CD4-positive, alpha-beta T cell treated with Interleukin-4 for 1 hour (primary cell): Measurements from ENCODE around the gene TBC1D8.
A peak's percentile ranks its signal among the peaks of the same experiment; 100 is the strongest.

Experiments used
- DNase-seq, 2 donors: peaks; one replicate each; pipeline ENCODE4 v3.0.0-alpha.2; 2020 to 2022

TBC1D8 gene

DNA sequence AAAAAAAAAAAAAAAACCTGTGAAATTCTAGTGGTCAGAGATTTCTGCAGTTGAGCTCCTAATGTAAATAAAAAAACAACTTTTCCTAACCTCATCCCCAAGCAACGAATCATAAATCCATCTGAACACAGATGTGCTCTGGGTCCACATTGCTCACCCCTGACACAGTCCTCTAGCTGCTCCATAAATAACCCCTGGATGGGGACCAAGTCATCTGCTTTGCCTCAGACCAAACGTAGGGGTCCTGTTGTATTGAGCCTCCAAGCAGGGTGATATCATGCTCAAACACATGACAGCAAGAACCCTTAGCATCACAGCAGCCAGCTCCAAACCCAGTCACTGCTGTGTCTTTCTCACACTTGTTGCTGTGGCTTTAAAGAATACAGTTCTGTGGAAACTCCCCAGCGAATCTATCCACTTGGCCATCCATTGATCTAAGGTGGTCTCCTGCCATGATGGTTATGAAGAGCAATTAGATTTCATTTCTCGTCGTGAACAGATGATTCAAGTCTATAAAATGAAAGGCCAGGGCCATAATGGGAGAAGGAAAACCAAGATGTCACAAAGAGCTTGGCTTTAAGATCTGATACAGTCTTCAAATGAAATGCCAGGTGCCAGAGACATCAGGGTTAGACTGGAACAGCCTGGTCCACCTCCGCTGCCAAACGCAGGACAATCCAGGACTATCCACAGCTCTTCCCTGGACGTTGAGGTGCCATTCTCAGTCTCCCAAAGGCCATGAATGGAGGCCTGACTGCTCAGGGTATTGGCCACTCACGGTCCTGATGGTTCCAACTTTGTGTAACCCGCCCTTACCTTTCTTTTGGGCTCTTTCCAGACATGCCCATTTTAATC, 39.0 kb downstream of the TBC1D8 start:
- no peak for DNase-seq

DNA sequence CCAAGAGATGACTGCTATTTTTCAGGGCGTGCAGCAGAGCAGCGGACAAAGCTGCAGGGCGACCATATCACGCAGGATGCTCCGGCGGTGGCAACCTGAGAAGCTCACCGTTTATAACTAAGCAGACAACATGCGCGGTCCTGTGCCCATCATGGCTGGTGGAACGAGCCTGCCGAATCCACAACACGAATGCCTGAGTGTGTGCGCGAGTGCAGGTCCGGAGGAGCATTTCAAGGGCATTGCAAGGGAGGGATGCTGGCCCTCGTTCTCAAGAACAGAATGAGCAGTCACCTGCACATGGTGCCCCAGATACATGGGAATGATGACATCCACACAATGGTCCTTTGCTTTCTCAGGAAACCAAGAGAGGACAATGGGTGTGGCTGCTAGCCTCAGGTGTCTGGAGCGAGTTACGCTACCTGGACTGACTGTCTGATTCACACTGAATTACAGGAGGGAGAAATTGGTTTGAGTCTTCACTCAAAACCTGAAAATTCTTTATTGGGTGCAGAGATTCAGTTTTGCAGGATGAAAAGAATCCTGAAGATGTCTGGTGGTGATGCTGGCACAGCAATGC, 39.8 kb downstream of the TBC1D8 start:
- DNase-seq = no peak

GRCh38 chr2:101109451-101110118, 41.6 kb downstream of the TBC1D8 start:
- DNase-seq = no peak

- no peak for DNase-seq
Measured at GRCh38 chr2:101108357-101108756, 42.8 kb downstream of the TBC1D8 start.

GRCh38 chr2:101107241-101107640, 43.9 kb downstream of the TBC1D8 start:
- no peak for DNase-seq

DNA sequence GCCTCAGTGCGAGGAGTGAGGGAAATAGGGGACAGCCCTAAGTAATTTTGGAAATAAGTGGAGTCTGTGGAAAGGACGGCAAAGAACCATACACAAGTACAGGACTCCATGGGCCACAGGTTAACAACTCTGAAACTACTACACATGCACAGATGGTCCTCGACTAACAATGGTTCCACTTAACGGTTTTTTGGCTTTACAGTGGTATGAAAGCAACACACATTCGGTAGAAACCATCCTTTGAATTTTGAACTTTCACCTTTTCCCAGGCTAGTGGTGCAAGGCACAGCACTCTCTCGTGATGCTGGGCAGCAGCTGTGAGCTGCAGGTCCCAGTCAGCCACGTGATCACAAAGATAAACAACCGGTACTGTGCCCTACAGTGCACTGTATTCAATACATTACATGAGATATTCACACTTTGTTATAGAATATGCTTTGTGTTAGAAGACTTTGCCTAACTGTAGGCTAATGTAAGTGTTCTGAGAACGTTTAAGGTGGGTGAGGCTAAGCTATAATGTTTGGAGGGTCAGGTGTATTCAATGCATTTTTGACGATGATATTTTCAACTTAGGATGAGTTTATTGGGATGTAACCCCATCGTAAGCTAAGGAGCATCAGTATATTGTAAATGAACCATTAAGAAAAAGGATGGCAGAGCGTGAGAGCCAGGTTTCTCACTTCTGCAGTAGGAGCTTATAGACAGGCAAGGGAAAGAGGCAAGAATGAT, 44.6 kb downstream of the TBC1D8 start:
- DNase-seq = no peak

- no peak for DNase-seq
Measured at GRCh38 chr2:101105654-101106053, 45.5 kb downstream of the TBC1D8 start.

DNA sequence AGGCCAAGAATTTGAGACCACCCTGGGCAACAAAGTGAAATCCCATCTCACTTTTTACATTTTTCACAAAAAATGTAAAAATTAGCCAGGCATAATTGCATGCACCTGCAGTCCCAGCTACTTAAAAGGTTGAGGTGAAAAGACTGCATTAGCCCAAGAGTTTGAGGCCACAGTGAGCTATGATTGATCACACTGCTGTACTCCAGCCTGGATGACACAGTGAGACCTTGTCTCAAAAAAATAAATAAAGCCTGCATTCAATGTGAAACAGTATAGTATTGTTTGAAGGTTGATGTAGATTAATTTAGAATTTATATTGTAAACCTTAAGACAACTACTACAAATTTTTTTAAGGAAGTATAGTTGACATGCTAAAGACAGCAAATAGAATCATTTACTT, 53.5 kb downstream of the TBC1D8 start:
- no peak for DNase-seq

DNA sequence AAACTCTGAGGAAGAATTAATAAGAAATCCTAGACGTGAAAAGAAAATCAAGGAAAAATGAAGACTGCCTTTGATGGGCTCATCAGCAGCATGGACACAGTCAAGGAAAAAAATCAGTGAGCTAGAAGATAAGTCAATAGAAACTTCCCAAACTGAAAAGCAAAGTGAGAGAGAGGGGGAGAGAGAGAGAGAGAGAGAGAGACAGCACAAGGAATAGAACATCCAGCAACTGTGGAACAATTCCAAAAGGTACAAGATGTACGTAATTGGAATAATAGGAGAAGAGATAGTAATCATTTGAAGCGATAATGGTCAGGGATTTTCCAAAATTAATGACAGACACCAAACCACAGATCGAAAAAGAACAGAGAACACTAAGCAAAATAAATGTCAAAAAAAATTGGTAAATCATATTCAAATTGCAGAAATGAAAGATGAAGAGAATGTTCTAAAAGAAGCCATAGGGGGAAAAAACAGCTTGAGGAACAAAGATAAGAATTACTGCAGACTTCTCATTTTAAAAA, 54.5 kb downstream of the TBC1D8 start:
- DNase-seq = no peak

DNA sequence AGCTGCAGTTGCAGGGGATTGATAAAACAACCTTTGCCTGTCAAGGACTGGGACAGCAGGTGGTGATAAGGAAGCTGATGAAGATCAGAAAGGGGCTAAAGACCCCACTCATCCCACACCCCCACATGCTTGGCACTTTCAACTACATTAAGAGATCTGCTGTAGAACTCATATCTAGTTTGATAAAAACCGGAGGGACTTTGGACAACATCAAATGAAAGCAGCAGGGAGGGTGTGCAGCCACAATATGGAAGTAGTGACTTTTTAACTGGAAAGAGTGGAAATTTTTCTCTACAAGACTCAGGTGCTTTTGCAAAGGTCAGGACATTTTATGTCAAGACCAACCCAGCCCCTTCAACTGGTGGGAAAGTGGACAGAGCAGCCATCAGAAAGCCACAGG, 56.8 kb downstream of the TBC1D8 start:
- DNase-seq = no peak

DNA sequence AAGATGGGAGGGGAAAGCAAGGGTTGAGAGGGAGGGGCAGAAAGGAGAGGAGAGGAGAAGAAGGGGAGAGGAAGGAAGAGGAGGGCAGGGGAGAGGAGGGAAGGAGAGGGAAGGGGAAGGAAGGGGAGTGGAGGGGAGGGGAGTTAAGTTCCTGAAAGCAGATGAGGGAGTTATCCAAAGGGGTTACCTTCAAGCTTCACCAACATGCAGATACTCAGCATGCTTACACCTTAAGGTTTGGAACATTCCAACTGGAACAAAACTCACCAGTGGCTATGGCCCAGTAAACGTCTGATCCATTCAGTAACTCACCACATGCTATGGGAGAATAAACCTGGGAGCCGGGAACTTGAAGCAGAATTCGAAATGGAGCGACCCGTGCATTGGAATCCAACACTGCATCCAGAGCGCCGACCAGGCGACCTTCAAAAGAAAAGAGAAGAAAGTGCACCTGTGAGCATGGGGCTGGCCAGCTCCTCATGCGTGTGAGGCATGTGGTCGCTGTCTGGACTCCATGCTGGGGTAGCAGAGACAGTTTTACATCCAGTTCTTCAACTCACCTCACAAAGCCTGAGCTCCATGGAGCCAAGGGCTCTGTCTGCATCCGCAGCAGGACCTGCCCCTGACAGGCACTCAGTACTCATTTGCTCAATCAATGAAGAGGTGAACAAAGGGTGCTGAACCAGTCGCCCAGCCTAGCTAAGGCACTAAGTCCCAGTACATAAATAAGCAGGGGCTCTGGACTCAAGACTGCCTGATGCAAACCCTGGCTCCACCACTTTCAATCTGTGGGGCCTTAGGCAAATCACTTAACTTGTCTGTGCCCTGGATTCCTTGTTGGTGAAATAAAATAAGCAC, 61.0 kb downstream of the TBC1D8 start:
- DNase-seq = no peak

- DNase-seq = peak in 1 of 2 donors; percentile 13
Measured at GRCh38 chr2:101089419-101089818, 61.8 kb downstream of the TBC1D8 start.

DNA sequence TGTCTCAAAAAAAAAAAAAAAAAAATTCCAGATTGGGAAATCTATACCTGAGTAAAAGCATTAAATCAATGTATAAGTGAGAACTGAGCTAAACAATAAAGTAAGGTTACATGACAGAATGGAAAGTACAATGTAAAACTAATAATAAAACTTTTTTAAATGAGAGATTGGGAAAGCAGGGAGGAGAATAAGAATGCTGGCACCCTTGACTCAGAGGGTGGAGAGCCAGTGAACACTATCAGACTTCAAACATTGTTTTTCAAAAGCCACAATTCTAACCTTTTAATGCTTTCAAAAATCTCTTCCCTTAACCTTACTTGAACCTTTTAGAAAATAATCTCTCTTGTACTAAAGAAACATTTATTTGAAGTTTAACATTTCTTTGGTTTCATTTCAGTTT, 63.5 kb downstream of the TBC1D8 start:
- no peak for DNase-seq

- DNase-seq = no peak
Measured at GRCh38 chr2:101083613-101084012, 67.6 kb downstream of the TBC1D8 start.

GRCh38 chr2:101082998-101083397, 68.2 kb downstream of the TBC1D8 start:
- DNase-seq = no peak

DNA sequence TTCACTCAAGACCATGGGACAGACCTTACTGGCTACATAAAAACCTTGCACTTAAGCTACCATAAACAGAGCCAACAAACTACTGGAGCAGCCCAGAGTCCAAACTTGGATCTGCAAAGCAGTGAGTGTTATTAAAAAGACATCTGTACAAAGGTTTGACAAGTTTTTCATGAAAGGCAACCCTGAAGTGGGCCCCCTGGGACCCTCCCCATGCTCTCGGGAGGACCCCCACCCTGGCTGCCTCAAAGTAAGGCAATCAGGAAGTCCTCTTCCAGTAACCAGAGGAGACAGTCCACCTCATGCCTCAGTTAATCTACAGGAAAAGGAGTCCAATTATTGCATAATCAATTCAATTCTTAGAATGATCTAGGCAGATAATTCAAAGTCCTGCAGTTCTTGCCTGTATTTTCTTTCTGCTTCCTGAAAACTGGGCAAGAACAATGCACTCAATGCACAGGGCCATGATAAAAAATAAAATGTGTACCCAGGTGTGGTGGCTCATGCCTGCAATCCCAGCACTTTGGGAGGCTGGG, 69.7 kb downstream of the TBC1D8 start:
- DNase-seq = no peak

GRCh38 chr2:101080211-101081068, 70.7 kb downstream of the TBC1D8 start:
- DNase-seq = no peak

GRCh38 chr2:101076581-101076980, 74.6 kb downstream of the TBC1D8 start:
- no peak for DNase-seq

DNA sequence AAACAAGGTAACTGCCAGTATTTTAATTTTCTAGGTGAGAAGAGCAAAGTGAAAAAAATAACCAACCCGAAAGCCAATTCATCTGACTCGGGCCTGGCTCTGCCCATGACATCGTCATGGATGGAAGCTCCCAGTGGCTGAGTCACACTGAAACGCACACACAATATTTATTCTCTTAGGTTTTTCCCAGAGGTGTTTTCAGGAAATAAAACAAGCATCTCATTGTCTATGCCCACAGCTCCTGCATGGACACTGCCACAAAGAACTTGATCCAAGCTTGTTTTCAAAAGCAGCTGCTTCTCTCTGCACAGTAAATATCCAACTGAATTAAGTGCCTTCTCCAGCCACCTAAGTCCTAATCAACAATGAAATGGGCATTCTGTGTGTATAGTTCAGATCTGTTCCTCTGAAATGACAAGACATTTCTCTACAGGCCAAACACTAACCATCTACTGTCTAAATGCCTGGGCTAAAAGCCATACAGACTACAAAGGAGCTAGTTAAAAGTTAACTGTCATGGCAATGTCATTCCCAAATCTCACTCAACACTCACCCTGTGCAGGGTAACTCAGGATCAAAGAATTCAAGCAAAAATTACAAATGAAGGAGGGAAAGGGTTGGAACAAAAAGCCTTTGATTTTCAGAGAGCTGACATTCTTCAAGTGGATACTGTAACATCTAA, 86.2 kb downstream of the TBC1D8 start:
- no peak for DNase-seq

DNA sequence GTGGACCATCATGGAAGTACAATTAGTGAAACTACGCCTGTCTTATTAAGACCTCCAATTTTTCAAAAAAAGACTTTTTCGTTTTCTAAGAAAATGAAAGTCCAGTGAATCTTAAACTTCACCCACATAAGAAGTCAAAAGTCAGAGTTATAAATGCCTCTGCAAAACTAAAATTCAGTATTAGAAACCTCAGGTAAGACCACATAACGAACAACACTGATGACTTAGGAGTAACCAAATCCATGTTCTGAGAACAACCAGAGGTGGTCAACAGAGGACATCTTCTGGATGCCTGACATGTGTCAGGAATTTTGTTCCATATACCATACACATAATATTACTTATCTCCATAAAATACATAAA, 86.7 kb downstream of the TBC1D8 start:
- DNase-seq = no peak
